ENCODE measurements around the gene HBG1.

DNA sequence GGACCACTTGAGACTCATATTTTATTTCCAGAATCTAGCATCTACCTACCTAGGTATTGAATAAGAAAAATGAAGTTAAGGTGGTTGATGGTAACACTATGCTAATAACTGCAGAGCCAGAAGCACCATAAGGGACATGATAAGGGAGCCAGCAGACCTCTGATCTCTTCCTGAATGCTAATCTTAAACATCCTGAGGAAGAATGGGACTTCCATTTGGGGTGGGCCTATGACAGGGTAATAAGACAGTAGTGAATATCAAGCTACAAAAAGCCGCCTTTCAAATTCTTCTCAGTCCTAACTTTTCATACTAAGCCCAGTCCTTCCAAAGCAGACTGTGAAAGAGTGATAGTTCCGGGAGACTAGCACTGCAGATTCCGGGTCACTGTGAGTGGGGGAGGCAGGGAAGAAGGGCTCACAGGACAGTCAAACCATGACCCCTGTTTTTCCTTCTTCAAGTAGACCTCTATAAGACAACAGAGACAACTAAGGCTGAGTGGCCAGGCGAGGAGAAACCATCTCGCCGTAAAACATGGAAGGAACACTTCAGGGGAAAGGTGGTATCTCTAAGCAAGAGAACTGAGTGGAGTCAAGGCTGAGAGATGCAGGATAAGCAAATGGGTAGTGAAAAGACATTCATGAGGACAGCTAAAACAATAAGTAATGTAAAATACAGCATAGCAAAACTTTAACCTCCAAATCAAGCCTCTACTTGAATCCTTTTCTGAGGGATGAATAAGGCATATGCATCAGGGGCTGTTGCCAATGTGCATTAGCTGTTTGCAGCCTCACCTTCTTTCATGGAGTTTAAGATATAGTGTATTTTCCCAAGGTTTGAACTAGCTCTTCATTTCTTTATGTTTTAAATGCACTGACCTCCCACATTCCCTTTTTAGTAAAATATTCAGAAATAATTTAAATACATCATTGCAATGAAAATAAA lies 24.8 kb downstream of the HBG1 start:
- TF ChIP-seq, protein P1, sequence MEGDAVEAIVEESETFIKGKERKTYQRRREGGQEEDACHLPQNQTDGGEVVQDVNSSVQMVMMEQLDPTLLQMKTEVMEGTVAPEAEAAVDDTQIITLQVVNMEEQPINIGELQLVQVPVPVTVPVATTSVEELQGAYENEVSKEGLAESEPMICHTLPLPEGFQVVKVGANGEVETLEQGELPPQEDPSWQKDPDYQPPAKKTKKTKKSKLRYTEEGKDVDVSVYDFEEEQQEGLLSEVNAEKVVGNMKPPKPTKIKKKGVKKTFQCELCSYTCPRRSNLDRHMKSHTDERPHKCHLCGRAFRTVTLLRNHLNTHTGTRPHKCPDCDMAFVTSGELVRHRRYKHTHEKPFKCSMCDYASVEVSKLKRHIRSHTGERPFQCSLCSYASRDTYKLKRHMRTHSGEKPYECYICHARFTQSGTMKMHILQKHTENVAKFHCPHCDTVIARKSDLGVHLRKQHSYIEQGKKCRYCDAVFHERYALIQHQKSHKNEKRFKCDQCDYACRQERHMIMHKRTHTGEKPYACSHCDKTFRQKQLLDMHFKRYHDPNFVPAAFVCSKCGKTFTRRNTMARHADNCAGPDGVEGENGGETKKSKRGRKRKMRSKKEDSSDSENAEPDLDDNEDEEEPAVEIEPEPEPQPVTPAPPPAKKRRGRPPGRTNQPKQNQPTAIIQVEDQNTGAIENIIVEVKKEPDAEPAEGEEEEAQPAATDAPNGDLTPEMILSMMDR (IDR thresholded peaks at IDR 0.05): no peak
- TF ChIP-seq POLR2A (IDR thresholded peaks at IDR 0.05) (no peak), EP300 (IDR thresholded peaks at IDR 0.05) (no peak)
